MCF 10A (cell line): Measurements from ENCODE around the gene DCTN3. TPM values are rescaled to one million over a fixed set of nuclear protein-coding genes. Genes with fewer than 3 reads are reported as not detected.

ENCODE experiments used
- BruUV-seq: library from RNA; stranded (reverse); fragments of 400-500 nt; replicated peaks from 2 replicates; lab custom pipeline; 2021; lab: Mats Ljungman, UMichigan
- CTCF ChIA-PET: fragments of 300-600 bp; sonication (Branson Sonifier 250); formaldehyde crosslinking; extraction: SDS; loops from one replicate; lab custom pipeline; 2021; ENCODE audit warnings: antibody characterized with exemption, inconsistent platforms; lab: Yijun Ruan, JAX
- POLR2A ChIA-PET: fragments of 300-600, 350-650 bp; sonication (Branson Sonifier 250); formaldehyde crosslinking; extraction: SDS; loops from one replicate; lab custom pipeline; 2020; ENCODE audit warnings: antibody characterized with exemption, inconsistent platforms; lab: Yijun Ruan, JAX
- DNase-seq: peaks from one replicate; pipeline ENCODE4 v3.0.0-alpha.2; 2018; ENCODE audit not compliant: unreplicated experiment
- H3K27ac Mint-ChIP-seq: one replicate; pipeline ENCODE4 v1.8.0; 2022; ENCODE audit warnings: mild to moderate bottlenecking, low read depth, mixed read lengths; ENCODE audit not compliant: unreplicated experiment
- H3K27me3 Mint-ChIP-seq: one replicate; pipeline ENCODE4 v1.8.0; 2022; ENCODE audit warnings: mixed read lengths; ENCODE audit not compliant: insufficient read depth, unreplicated experiment
- H3K36me3 Mint-ChIP-seq: one replicate; pipeline ENCODE4 v1.8.0; 2022; ENCODE audit warnings: mild to moderate bottlenecking, moderate library complexity, mixed read lengths; ENCODE audit not compliant: insufficient read depth, unreplicated experiment
- H3K4me1 Mint-ChIP-seq: one replicate; pipeline ENCODE4 v1.8.0; 2022; ENCODE audit warnings: mixed read lengths; ENCODE audit not compliant: insufficient read depth, unreplicated experiment
- H3K4me3 Mint-ChIP-seq: one replicate; pipeline ENCODE4 v1.8.0; 2022; ENCODE audit warnings: mild to moderate bottlenecking, moderate library complexity, mixed read lengths; ENCODE audit not compliant: unreplicated experiment
- H3K9me3 Mint-ChIP-seq: one replicate; pipeline ENCODE4 v1.8.0; 2022; ENCODE audit warnings: mixed read lengths; ENCODE audit not compliant: unreplicated experiment
- intact Hi-C: fragments of 100-400 bp; cut with micrococcal nuclease; formaldehyde crosslinking; loops from 2 replicates; pipeline ENCODE4 v1.14.1; 2022
- total RNA-seq: library from RNA; stranded (reverse); gene quantifications from 2 replicates; pipeline ENCODE4 v1.2.3, GENCODE V29; 2022
- TF ChIP-seq, protein P1 (sequence below): fragments of 200-600 bp; IDR thresholded peaks from one replicate; pipeline ENCODE4 v1.8.0; 2022; ENCODE audit warnings: antibody characterized with exemption, mild to moderate bottlenecking; ENCODE audit not compliant: unreplicated experiment

The DCTN3 gene
- total RNA-seq, 1 experiment from 2014 or later: 88.5 TPM

DNA sequence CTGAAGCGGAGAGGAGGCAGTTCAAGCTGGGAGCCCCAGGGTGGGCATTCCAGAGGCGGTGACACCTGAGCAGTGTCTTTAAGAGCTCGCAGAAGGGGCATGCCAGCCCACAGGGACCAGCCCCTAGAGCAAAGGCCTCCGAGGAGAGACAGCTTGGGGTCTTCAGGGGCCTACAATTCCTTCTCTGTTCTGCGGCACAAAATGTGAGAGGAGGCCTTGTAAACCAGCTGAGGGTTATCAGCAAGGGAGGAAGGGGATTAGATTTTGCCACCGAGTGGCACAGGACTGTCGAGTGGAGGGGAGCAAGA, 17.8 kb upstream of the DCTN3 start:
- H3K27me3 Mint-ChIP-seq: no peaks in the 10 kb centered on the region
- CTCF ChIA-PET: interaction anchor here (0.6 to 6.5 kb wide), 10 partner anchors 8 to 1384 kb away, joined by 3 to 113 read pairs (median 4); partner anchors contain the start of genes DCTN3, GALT and RPP25L
- no peak for DNase-seq
- TF ChIP-seq, protein P1, sequence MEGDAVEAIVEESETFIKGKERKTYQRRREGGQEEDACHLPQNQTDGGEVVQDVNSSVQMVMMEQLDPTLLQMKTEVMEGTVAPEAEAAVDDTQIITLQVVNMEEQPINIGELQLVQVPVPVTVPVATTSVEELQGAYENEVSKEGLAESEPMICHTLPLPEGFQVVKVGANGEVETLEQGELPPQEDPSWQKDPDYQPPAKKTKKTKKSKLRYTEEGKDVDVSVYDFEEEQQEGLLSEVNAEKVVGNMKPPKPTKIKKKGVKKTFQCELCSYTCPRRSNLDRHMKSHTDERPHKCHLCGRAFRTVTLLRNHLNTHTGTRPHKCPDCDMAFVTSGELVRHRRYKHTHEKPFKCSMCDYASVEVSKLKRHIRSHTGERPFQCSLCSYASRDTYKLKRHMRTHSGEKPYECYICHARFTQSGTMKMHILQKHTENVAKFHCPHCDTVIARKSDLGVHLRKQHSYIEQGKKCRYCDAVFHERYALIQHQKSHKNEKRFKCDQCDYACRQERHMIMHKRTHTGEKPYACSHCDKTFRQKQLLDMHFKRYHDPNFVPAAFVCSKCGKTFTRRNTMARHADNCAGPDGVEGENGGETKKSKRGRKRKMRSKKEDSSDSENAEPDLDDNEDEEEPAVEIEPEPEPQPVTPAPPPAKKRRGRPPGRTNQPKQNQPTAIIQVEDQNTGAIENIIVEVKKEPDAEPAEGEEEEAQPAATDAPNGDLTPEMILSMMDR: no peak
- no peaks in the 10 kb centered on the region for H3K9me3 Mint-ChIP-seq
- peaks cover 31% of the 10 kb centered on the region for H3K4me1 Mint-ChIP-seq
- no TSS peak for BruUV-seq
- peaks cover 22% of the 10 kb centered on the region for H3K36me3 Mint-ChIP-seq
- POLR2A ChIA-PET: interaction anchor here (0.7 to 3.8 kb wide), 10 partner anchors 8 to 261 kb away, joined by 3 to 48 read pairs (median 8); partner anchors contain the start of genes CCL27, DCTN3, GALT and MYORG
- H3K27ac Mint-ChIP-seq: peak overlapping the region; percentile 97
- H3K4me3 Mint-ChIP-seq: peak overlapping the region; percentile 92
- intact Hi-C loops: no loop called here

DNA sequence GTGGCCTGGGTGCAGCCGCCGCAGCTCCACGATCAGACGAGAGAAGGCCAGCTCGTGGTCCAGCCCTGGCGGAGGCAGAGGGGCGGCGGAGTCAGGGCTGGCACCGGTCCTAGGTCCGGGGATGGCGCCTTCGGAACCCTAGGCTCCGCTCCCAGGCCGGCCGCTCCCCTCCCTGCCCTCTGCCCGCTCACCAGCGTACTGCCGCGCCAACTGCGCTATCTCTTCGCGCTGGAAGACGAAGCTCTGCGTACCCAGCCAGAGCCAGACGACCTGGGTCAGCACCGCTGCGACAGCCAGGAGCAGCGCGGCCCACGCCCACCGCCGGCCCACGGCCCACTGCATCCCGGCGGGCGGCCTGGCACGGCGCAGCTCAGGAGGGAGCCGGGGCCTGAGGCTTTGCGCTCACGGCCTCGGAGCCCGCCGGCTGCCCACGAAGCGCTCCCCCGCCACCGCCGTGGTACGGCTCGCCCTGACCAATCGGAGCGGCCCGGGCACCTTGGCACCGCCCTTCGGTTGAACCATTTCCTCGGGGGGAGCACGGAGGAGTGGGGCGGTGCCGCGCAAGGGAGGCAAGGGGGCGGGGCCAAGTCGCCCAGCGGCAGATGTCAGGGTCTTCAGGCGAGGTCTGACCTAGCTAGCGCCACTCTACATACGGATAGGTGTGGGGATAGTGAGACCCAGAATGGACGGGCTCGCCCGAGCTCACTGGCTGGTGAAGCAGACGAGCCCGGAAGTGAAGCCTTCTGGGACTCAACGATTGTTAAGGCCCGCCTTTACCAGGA, 17.3 kb upstream of the DCTN3 start, which contains the start of gene SIGMAR1:
SIGMAR1 (minus strand) TSS at position 432 of the 782 bp plus-strand sequence; CDS start at position 342, 90 bp downstream.
- Mint-ChIP-seq H3K4me3 (peak within 1 kb of the TSS; percentile 92), H3K27ac (peak within 1 kb of the TSS; percentile 97), H3K9me3 (no peaks in the 10 kb centered on the region), H3K36me3 (peaks cover 22% of the 10 kb centered on the region), H3K27me3 (no peaks in the 10 kb centered on the region), H3K4me1 (peaks cover 31% of the 10 kb centered on the region)
- DNase-seq: peak; percentile 93
- ChIA-PET POLR2A (interaction anchor here (0.7 to 3.8 kb wide), 16 partner anchors 8 to 967 kb away, joined by 3 to 48 read pairs (median 6); partner anchors contain the start of genes CCL27, DCTN3, GALT and MYORG), CTCF (interaction anchor here (0.6 to 6.5 kb wide), 11 partner anchors 8 to 1384 kb away, joined by 3 to 113 read pairs (median 4); partner anchors contain the start of genes DCTN3, GALT and RPP25L)
- TF ChIP-seq, protein P1: no peak
- intact Hi-C loops: no loop called here
- no TSS peak for BruUV-seq

DNA sequence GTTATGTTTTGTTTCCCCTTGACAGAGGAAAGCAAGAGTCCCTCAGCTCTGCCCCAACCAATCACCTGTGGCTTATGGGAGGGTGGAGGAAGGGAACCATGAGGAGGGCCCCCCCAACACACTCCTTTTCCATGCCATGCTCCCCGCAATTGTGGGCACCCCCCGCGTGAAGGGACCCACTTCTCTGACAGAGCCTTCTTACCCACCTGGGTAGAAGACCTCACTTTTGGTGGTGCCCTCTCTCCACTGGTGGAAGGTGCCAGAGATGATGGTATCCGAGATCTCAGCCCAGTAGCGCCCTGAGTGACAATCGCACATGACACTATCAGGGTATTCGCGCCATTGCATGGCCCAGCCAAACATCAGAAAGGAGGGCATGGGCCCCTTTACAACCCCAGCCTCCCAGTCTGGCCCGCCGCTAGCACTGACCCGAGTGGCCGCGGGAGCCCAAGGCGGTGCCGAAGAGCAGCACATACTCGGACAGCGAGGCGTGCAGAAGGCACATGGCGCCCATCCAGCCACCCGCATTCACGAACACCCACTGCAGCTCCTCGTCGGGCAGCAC, 16.6 kb upstream of the DCTN3 start:
- Mint-ChIP-seq H3K4me3 (peak overlapping the region; percentile 92), H3K27ac (peak overlapping the region; percentile 97), H3K36me3 (peaks cover 22% of the 10 kb centered on the region), H3K9me3 (no peaks in the 10 kb centered on the region), H3K27me3 (no peaks in the 10 kb centered on the region), H3K4me1 (peaks cover 31% of the 10 kb centered on the region)
- no TSS peak for BruUV-seq
- no peak for DNase-seq
- ChIA-PET POLR2A (interaction anchor here (0.8 to 3.8 kb wide), 13 partner anchors 9 to 968 kb away, joined by 3 to 48 read pairs (median 6); partner anchors contain the start of genes CCL27, DCTN3, GALT and RPP25L), CTCF (interaction anchor here (0.6 to 6.5 kb wide), 7 partner anchors 9 to 305 kb away, joined by 3 to 113 read pairs (median 4); partner anchors contain the start of genes GALT and RPP25L)
- TF ChIP-seq, protein P1: no peak
- intact Hi-C loops: no loop called here
